ENCODE data around the gene BRCC3.

BRCC3 gene

DNA sequence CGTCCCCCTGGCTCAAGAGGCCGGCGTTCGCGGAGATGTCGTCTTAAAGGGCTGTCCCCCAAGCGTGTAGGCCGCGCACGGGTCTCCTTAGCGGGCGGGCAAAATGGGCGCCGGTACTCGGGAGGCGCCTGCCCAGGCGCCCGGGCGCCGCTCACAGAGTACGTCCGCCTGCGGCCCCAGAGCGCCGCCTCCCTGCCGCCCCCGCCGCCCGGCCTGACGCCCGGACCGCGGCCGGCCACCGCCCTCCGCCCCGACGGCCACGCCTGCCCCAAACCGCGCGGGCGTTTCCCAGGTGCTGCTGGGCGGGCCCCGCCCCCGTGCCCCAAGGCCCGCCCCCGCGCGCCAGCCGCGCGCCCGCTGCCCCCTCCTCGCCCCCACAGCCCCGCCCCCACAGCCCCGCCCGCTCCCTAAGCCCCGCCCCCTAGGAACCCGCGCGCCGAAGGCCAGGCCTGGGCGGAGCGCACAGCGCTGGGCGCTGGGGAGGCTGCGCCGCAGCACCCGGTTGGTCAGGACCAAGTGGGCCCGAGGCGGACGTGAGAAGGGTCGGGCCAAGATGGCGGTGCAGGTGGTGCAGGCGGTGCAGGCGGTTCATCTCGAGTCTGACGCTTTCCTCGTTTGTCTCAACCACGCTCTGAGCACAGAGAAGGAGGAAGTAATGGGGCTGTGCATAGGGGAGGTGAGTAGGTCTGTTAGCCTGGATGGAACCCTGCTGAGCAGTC, at the start of gene BRCC3, which contains the start of the genes CMC4 and MTCP1:
Gene BRCC3 (plus strand): TSS at position 534 of the 719 bp plus-strand sequence. CDS start 20 bp downstream, at position 554.
Gene CMC4 (minus strand): TSS at position 162 of the 719 bp plus-strand sequence. CDS start 7,113 bp downstream, outside the sequence.
Gene MTCP1 (minus strand): TSS at position 162 of the 719 bp plus-strand sequence. CDS start 5,126 bp downstream, outside the sequence.
- DNase-seq: peak; percentile 84

DNA sequence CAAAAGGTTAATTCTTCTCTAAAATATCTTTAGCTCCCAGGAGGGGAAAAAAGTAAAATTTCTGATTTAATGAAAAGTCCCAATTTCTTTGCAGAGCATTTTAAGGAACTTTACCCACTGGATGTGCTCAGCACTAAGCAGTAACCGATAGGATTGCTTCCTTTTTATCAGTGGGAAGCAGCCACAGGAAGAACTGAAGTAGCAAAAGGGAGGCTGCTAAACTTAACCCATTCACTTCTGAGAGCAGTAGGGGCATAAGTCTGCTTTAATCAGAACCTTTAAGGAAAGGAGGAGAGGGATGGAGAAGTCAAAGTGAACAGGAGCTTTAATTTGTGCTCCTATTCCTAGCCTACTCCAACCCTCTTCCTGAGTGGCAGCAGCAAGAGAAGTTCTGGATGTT, 48.7 kb upstream of the BRCC3 start, which contains the start of gene F8:
Gene F8 (minus strand): TSS at position 139 of the 400 bp plus-strand sequence. CDS start 171 bp downstream, outside the sequence.
- DNase-seq: no peak

DNA sequence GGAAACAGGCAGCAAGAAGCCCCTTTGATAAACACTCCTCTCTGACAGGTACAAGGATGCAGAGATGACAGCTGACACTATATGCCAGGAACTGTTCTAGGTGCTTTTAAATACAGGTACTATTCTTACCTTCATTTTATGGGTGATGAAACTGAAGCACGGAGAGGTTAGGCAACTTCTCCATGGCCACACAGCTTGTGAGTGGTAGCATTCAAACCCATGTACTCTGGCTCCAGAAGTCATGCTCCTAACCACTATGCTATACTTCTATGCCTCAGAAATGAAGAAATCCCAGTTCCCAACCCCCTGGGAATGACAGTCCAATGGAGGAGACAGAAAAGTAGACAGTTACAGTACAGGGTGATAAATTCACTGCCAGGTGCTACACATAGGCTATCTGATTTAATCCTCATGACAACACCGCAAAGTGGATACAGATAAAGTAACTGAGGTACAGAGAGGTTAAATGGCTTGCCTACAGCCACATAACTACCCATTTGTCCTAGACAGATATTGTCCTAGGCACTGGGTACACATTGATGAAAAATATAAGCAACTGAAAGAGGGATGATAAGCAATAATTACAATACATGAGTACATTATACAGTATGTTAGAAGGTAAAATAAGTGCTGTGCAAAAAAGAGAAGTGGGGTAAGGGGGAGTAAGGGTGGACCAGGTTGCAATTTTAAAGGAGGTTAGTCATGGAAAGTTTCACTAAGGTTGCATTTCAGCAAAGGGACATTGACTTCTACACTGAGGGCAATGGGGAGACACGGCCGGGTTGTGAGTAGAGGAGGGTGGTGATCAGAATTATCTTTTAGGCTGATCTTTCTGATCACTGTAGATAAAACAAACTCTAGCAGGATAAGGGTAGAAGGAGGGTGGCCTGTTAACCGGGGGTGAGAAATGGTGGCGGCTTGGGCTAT, 47.1 kb upstream of the BRCC3 start:
- DNase-seq: no peak

DNA sequence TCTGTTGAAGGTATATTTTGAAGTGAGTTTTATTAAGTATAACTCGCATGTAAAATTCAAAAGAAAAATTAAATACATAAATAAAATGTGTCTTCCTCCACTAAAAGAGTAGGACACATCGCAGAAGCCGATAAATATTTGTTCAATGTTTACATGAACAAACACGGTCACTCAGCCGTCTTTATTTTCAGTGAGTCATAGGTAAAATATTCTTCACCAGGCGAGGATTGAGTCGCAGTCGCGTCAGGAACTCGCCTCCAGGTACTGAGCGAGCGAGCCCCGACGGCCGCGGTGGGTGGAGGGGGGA, 44.9 kb upstream of the BRCC3 start:
- DNase-seq: no peak

DNA sequence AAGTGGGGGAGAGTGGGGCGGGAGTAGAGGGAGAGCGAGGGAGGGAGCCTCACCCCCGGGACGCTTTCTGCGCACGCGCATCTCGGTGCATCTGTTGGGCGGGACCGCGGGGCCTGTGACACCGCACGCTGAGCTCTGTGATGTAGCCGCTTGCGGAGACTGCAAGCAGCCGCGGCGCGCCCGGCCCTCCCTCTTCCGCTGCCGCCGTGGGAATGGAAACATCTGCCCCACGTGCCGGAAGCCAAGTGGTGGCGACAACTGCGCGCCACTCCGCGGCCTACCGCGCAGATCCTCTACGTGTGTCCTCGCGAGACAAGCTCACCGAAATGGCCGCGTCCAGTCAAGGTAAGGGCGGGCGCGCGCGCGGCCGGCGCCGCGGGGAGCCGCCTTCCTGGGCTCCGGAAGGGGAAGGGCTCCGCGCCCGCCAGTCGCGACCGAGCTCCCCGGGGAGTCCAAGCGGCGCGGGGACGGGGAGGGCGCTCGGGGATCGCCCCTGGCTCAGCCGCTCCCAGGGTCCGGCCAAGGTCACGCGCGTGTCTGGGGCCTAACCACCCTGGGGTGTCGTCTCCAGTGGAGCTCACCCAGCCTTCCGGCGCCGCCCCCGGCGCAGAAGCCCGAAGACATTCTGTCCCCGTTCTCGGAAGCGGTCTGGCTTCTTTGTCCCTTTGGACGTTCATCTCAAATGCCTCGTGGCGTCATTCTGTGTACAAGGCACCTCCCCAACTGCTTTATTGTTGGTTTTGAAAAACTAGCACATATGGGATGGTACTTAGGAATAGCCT, 44.4 kb upstream of the BRCC3 start, which contains the start of gene FUNDC2:
Gene FUNDC2 (plus strand): TSS at position 118 of the 782 bp plus-strand sequence. CDS start 95 bp downstream, at position 213.
- DNase-seq: peak; percentile 92

DNA sequence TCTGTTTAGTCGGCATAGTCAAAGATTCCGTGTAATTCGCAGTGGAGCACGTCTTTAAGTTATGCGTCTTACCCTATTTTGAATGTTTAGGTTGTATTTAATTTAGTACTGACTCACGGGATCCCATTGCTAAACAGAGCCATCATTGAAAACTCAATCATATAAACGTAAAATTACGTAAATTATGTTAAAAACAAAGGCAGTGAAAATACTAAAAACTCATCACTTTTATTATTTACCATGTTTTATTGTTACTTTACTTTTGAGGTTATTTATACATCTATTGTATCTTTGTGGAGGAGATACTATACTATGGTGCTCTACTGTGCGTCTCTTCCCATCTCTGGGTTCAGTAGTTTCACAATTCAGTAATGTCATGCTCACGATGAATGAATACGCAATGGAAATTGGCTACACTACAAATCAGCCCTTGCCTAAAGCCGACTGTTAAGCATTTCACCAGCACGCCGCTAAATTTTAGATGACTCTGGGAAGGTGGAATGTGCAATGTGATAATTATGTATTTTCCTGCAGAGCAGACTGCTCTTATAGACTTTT, 43.7 kb upstream of the BRCC3 start:
- DNase-seq: peak; percentile 5

DNA sequence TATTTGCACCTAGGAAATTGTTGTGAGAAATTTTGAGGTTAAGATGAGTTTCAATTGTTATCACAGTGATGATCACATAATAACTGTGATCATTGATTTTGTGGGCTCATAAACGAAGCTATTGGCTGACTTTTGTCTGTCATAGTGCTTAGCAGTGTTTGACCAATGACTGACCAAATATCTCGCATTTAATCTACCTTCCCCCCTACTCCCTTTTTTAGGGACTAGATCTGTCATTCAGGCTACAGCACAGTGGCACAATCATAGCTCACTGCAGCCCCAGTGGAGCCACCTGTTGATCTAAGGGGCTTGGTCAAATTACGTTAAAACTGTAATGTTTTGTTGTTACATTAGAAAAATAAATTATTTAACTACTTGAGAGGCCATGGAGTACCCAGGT, 43.2 kb upstream of the BRCC3 start:
- no peak for DNase-seq

DNA sequence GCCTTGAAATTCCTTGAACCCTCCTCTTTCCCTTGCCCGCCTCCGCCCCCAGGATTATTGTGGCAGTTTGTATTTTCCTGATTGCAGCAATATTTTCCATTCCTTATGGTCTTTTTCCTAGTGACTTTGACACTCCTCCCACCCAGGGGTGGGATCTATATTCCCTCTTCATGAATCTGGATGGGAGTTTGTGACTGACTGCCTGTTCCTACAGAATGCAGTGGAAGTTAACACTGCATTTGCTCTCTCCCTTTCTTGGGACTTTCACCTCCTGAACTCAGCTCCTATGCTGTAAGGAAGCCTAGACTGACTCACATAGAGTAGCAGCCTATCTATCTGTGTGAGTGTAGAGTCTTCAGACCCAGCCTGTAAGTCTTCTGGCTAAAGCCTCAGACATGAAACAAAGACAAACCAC, 42.4 kb upstream of the BRCC3 start:
- DNase-seq: no peak

DNA sequence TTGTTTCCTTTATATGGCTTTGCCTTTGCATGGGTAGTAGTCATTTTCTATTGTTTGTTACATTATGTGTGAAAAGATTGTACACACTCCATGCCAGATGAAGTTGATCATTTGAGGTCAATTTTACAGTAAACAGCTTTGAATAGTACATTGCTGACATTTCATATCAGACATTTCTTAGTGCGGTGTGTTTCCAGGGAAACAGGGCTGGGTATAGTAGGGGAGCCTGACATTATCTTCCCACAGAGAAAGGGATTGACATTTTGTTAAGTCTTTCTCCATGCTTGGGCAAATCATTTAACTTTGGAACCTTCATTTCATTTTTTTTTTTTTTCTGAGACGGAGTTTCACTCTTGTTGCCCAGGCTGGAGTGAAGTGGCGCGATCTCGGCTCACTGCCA, 39.7 kb upstream of the BRCC3 start:
- no peak for DNase-seq

DNA sequence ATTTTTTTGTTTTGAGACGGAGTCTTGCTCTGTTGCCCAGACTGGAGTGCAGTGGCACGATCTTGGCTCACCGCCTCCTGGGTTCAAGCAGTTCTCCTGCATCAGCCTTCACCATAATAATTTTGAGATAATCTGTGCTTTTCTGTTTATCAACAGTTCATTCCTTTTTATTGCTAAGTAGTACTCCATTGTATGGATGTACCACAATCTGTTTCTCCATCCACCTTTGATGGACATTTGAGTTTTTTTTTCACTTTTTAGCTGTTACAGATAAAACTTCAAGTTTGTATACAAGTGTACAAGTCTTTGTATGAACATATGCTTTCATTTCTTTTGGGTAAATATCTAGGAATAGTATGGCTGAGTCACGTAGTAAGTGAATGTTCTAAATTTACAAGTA, 35.6 kb upstream of the BRCC3 start:
- DNase-seq: no peak

DNA sequence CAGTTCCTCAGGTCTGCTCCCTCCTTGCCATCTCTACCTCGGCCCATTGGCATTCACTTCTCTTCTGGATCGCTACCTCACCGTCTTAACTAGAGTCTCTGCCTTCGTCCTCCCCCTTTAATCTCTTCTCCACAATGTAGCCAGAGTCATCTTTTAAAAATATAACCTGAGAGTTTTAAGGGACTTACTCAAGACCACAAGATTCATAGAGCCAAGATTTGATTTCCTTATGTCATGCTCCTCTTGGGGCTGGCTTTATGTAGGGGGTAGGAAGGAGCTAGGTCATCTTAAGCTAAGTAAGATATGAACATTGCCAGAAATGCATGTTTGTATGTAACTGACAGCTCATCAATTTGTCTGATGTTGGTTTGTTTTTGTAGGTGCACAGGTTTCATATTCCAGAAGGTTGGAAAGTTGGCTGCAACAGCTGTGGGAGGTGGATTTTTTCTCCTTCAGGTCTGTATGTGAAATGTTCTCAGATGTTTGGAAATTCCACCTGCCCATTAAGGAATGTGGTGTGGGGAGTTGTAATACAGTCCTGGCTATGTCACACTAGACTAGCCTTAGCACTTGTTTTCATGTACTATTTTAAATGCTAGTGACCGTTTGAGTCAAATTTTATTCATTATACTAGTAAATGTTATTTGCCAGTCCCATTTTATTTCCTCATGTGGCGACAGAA, 25.0 kb upstream of the BRCC3 start:
- no peak for DNase-seq

DNA sequence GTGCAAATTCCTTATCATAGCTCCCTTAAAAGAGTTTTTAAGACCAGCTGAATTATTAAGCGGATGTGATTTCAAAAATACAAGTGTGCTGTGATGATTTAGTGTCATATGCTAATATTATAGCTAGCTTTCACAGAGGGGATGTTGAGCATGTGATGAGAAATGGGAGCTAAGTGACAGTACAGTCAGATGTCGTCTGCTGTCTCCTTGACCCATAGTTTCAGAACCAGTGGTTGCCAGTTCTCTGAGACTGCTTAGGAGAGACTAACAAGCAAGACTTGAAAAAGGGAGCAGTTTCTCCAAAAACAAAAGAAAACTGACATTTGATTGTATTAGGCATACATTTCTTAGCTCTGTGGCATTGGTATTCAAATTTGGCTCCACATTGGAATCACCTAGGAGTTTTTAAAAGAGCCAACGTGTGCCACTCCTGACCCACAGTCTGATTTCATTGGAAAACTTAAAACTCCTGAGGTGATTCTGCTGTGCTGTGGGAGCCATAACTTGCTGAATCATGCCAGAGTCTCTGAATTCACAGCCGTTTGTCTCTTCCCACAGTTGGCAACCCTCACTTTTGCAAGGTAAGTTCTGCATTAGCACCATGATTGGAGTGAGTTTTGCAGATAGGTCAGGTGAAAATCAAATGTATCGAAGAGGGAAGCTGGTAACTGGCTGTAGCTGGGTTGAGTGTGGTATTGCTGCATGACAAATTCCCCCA, 24.3 kb upstream of the BRCC3 start:
- DNase-seq: no peak

DNA sequence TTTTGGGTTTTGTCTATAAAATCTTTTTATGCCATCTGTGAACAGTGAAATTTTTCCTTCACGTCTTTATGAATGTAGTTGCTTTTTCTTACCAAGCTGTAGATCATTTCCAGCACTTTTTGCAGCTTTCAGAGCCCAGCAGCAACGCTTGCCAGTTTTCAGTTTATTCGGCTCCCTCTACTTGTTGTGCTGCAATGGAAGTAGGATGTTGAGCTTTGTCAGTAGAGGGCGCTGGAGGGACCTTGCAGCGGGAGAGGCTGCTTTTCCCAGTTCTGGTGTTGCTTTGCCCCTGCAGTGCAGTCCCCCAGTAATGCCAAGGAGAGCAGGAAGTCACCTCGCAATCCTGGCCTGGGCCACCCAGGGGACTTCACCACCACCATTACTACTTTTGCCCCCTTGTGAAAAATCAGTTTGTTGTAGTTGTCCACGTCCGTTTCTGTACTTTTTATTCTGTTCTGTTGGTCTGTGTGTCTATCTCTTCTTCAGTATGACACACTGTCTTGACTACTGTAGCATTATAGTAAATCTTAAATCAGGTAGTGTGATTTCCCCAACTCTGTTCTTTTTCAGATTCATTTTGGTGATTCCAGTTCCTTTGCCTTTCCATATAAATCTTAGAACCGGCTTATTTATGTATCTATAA, 22.2 kb upstream of the BRCC3 start:
- DNase-seq: peak; percentile 55

DNA sequence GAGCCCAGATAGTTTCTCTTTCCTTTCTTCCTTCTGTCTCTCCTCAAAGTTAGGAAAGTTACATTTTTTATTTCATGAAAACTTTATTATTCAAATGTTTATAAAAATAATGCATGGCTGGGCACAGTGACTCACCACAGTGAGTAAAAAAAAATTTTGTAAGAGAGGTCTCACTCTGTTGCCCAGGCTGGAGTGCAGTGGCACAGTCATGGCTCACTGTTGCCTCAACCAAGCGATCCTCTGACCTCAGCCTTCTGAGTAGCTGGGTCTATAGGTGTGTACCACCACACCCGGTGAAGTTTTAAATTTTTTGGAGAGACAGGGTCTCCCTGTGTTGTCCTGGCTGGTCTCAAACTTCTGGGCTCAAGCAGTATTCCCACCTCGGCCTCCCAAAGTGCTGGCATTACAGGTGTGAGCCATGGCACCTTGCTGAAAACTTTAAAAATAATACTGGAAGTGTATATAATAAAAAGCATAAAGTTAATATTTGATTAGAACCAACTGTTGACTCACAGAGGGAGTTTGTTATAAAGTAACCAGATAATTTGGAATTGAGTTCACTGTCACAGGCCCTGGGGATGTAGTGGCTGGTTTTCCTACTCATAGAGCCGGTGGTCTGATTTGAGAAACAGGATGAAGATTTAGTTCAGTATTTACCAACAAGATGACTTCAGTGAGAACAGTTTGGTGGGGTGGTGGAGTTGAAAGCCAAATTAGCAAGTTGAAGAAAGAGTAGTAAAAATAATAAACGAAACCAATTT, 18.4 kb upstream of the BRCC3 start:
- no peak for DNase-seq

DNA sequence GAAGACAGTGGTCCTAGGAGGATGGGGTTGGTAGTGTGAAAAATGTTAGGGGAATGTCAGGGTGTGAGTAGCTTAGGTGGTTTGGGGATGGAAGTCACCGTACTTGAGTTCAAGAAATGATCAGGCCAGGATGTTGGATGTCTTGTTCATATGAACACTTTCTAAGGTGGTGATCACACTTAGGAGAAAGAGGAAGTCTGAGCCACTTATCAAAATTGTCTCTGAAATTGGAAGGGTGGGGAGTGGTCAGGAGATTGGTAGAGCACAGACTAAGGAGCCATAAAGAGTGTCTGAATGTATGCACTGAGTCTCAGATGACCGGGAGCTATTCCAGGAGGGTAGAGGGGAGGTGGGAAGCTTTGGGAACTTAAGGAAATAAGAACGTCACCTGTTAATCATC, 17.7 kb upstream of the BRCC3 start:
- DNase-seq: no peak

DNA sequence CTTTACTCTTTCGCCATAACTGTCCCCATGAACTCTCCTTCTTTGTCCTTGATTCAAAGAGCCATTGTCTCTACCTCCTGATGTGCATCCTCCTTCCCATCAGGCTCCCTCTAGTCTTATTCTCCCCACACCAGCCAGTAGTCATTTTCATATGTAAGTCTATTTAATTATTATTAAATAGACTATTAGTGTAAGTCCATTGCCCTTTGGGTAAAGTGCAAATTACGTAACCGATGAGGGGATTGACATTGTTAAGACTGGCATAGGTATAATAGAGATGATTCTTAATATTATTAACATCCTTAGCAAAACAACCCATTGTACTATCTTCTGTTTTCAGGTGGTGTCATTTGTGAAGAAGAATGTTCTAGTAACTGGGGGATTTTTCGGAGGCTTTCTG, 17.1 kb upstream of the BRCC3 start:
- DNase-seq: no peak

DNA sequence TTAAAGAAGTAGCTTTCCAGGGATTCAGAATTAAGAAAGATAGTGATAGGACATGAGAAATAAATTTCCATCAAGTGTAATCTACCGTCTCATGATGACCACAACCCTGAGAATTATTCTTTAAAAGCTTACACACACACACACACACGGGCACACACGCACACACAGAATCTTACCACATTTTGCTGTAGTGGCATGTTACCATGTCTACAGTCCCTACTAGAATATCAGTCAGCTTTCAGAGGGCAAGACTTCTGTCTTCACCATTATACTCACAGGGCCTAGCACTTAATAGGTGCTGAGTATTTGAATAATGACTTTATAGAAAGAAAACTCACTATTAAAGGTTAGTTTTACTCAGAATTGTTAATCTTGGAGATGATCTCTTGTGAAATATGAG, 15.8 kb upstream of the BRCC3 start:
- DNase-seq: no peak

DNA sequence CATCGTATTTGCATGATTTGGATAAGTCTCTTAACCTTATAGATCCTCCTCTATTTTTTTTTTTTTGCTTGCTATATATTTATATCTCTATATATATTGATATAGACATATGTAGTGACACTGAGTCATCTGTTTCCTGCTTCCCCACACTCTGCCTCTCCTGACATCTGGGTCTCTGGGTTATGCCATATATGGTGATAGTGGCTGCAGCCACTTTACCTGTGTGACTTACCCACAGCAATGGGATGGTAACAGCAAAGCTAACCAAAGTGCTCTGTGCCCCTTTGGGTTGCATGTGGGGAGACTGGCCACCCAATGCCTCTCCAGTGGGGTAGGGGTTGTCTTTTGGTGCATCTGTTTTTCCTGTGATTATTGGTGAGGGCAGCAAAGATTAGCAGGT, 14.8 kb upstream of the BRCC3 start:
- no peak for DNase-seq

DNA sequence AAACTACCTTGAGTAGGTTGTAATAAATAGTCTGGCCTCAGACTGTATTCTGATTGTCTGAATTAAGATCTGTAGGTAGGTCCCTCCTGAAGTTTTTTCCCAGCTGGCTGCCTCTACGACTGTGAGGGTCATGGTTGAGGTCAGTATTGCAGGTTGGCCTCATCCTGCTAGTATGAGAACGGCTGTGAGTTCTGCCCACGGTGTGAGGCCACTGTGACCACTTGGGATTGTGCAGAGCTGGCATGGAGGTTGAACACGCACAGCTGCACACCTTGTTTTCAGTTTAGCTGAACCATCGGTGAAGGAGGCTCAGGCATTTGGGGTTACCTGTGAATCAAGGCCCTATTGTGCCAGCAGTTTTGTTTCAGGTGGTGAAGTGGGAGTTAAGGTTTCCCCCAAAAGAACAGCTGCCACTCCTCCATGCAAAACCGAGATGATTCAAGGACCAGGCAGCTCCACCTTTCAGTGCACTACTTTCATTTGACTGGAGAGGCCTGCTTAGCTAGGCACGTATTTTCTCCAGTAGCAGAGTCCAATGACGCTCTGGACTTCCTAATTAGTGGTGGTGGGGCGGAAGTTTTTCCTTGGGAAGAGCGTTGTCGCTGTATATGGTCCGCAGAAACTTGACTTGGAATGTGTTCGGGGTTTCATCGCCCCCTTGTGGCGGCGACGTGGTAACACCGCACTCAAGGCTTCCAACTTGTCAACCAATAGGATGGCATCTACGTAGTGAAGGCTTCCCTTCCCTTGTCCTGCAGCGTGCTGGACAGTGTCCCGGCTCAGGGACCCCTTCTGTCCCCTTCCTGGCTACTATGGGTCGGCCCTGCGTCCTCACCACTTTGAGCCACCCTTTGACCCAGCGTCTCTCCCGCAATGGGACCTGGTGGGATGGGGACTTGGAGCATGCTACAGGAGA, 14.2 kb upstream of the BRCC3 start:
- DNase-seq: peak; percentile 44

All from stimulated activated CD4-positive, alpha-beta T cell treated with anti-CD3 and anti-CD28 coated beads, Interleukin-15, amount 100 ng/mL, for 24 hours (primary cell).